SK-N-SH treated with all-trans-retinoic acid at 6 μM for 48 hours (cell line): ENCODE measurements around the gene CYP46A1.
A peak's percentile ranks its signal among the peaks of the same experiment; 100 is the strongest.

Source experiments
- ATAC-seq: fragments of 200-7000 bp; cut with Tn5 transposase; 3 replicates; pipeline ENCODE4 v1.9.1; 2020; ENCODE audit warnings: mild to moderate bottlenecking, moderate library complexity
- ARNTL ChIP-seq: fragments of 450-650 bp; formaldehyde crosslinking; IDR thresholded peaks from 2 replicates; pipeline ENCODE4 v1.5.0; 2020; ENCODE audit warnings: low read depth, mild to moderate bottlenecking, moderate library complexity, borderline replicate concordance
- BACH2 ChIP-seq: fragments of 250-450 bp; sonication (Bioruptor Pico); IDR thresholded peaks from 2 replicates; pipeline ENCODE4 v1.9.0; 2021; ENCODE audit warnings: mild to moderate bottlenecking, borderline replicate concordance
- CREB5 ChIP-seq: fragments of 250-450 bp; sonication (Bioruptor Pico); IDR thresholded peaks from 2 replicates; pipeline ENCODE4 v1.5.1; 2020; ENCODE audit warnings: low read depth, mild to moderate bottlenecking, moderate library complexity
- CSDC2 ChIP-seq: fragments of 250-450 bp; sonication (Bioruptor Pico); IDR thresholded peaks from 2 replicates; pipeline ENCODE4 v1.5.0; 2020; ENCODE audit warnings: mild to moderate bottlenecking, moderate library complexity
- CSRNP3 ChIP-seq: fragments of 250-450 bp; sonication (Bioruptor Pico); IDR thresholded peaks from 2 replicates; pipeline ENCODE4 v1.5.1; 2021; ENCODE audit warnings: mild to moderate bottlenecking, moderate library complexity
- GLIS3 ChIP-seq: fragments of 250-450 bp; sonication (Bioruptor Pico); IDR thresholded peaks from 2 replicates; pipeline ENCODE4 v1.5.0; 2020; ENCODE audit warnings: mild to moderate bottlenecking, moderate library complexity
- OSR1 ChIP-seq: fragments of 250-450 bp; sonication (Bioruptor Pico); IDR thresholded peaks from 2 replicates; pipeline ENCODE4 v1.8.0; 2022; ENCODE audit warnings: moderate library complexity, mild to moderate bottlenecking, inconsistent platforms
- PATZ1 ChIP-seq: fragments of 250-450 bp; sonication (Bioruptor Pico); IDR thresholded peaks from 2 replicates; pipeline ENCODE4 v1.8.0; 2020; ENCODE audit warnings: mild to moderate bottlenecking, moderate library complexity, borderline replicate concordance
- POU6F1 ChIP-seq: fragments of 250-450 bp; sonication (Bioruptor Pico); IDR thresholded peaks from 2 replicates; pipeline ENCODE4 v1.8.0; 2021; ENCODE audit warnings: low read depth, mild to moderate bottlenecking, moderate library complexity, borderline replicate concordance
- PPARA ChIP-seq: fragments of 250-450 bp; sonication (Bioruptor Pico); IDR thresholded peaks from 2 replicates; pipeline ENCODE4 v1.5.0; 2020; ENCODE audit warnings: mild to moderate bottlenecking, borderline replicate concordance
- SNAI2 ChIP-seq: fragments of 250-450 bp; sonication (Bioruptor Pico); IDR thresholded peaks from 2 replicates; pipeline ENCODE4 v1.5.0; 2020; ENCODE audit warnings: mild to moderate bottlenecking, moderate library complexity
- TCF4 ChIP-seq: fragments of 250-450 bp; sonication (Bioruptor Pico); IDR thresholded peaks from 2 replicates; pipeline ENCODE4 v1.8.0; 2021; ENCODE audit warnings: mild to moderate bottlenecking, moderate library complexity, borderline replicate concordance
- TOX ChIP-seq: fragments of 250-450 bp; sonication (Bioruptor Pico); IDR thresholded peaks from 2 replicates; pipeline ENCODE4 v1.8.0; 2021; ENCODE audit warnings: mild to moderate bottlenecking, moderate library complexity, borderline replicate concordance
- TSHZ2 ChIP-seq: fragments of 250-450 bp; sonication (Bioruptor Pico); IDR thresholded peaks from 2 replicates; pipeline ENCODE4 v1.5.0; 2020; ENCODE audit warnings: mild to moderate bottlenecking, moderate library complexity
- ZC3H10 ChIP-seq: fragments of 250-450 bp; sonication (Bioruptor Pico); IDR thresholded peaks from 2 replicates; pipeline ENCODE4 v1.5.1; 2021; ENCODE audit warnings: mild to moderate bottlenecking, moderate library complexity
- ZFP3 ChIP-seq: fragments of 250-450 bp; sonication (Bioruptor Pico); IDR thresholded peaks from 2 replicates; pipeline ENCODE4 v1.5.0; 2020; ENCODE audit warnings: mild to moderate bottlenecking, moderate library complexity
- ZNF70 ChIP-seq: fragments of 450-650 bp; formaldehyde crosslinking; IDR thresholded peaks from 2 replicates; pipeline ENCODE4 v1.5.0; 2020; ENCODE audit warnings: mild to moderate bottlenecking, moderate library complexity

CYP46A1 gene

GRCh38 chr14:99651953-99652746, 31.9 kb upstream of the CYP46A1 start:
- no peak for ATAC-seq
- TF ChIP-seq PATZ1 (CRISPR knock-in tag), result no peak
- TF ChIP-seq ZFP3, result no peak
- no peak for TF ChIP-seq POU6F1 (CRISPR knock-in tag)
- TF ChIP-seq GLIS3, result no peak
- no peak for TF ChIP-seq CSDC2
- no peak for TF ChIP-seq ARNTL (CRISPR knock-in tag)
- no peak for TF ChIP-seq ZNF70 (CRISPR knock-in tag)
- TF ChIP-seq TSHZ2 (CRISPR knock-in tag), result no peak
- TF ChIP-seq BACH2 (CRISPR knock-in tag), result no peak
- no peak for TF ChIP-seq CSRNP3 (CRISPR knock-in tag)
- no peak for TF ChIP-seq CREB5 (CRISPR knock-in tag)

- peak; percentile 99 for ATAC-seq
- TF ChIP-seq TCF4 (CRISPR knock-in tag), result no peak
- TF ChIP-seq POU6F1 (CRISPR knock-in tag), result no peak
- TF ChIP-seq PPARA (CRISPR knock-in tag), result no peak
- TF ChIP-seq CSRNP3 (CRISPR knock-in tag), result no peak
- no peak for TF ChIP-seq OSR1
- TF ChIP-seq BACH2 (CRISPR knock-in tag), result no peak
- TF ChIP-seq TOX, result no peak
- no peak for TF ChIP-seq ZFP3
- no peak for TF ChIP-seq ZC3H10 (CRISPR knock-in tag)
- TF ChIP-seq SNAI2, result no peak
- no peak for TF ChIP-seq TSHZ2 (CRISPR knock-in tag)
Observed at GRCh38 chr14:99654235-99654985, 29.7 kb upstream of the CYP46A1 start.
